Uterine smooth muscle cell (primary cell): ENCODE data around the gene OPHN1. TPM values are rescaled to one million over a fixed set of nuclear protein-coding genes. Genes with fewer than 3 reads are reported as not detected.

Experiments
- total RNA-seq: library from RNA; depleted of rRNA; stranded (reverse); fragments of >200 nt; gene quantifications from 2 replicates; pipeline ENCODE4 v1.2.3, GENCODE V29; 2014

Gene OPHN1
- total RNA-seq: 7.0 and 12.1 TPM in 2 replicates

GRCh38 chrX:68433155-68433980 is at the start of gene OPHN1:
Gene OPHN1, minus strand, starts transcription at chrX:68433495. Its CDS starts 475 bp downstream, at chrX:68433020.

Other genes with a start within 250 kb of the OPHN1 start
- 24.5 and 41.4 TPM in 2 replicates for gene YIPF6, start 65.6 kb upstream of the OPHN1 start, total RNA-seq
- gene STARD8, start 214.2 kb upstream of the OPHN1 start, total RNA-seq: 3.2 and 8.7 TPM in 2 replicates